Retinal pigment epithelial cell (primary cell): ENCODE measurements around the gene FGF22.

Source experiments
- DNase-seq: peaks from one replicate; pipeline ENCODE4 v3.0.0-alpha.2; 2010; ENCODE audit warnings: low read depth
- H3K4me3 ChIP-seq: 2 replicates; pipeline ENCODE4 v1.5.1; 2011; ENCODE audit warnings: mild to moderate bottlenecking, low read length, control low read depth, moderate library complexity
- CTCF ChIP-seq: conservative IDR thresholded peaks from 2 replicates; pipeline ENCODE4 v1.5.1; 2011; ENCODE audit warnings: low read depth, low read length, control low read depth, inconsistent platforms

Gene FGF22

GRCh38 chr19:688992-689391 lies 49.3 kb downstream of the FGF22 start:
- TF ChIP-seq CTCF = no peak
- no peak for DNase-seq
- no peak overlapping the region for H3K4me3 ChIP-seq

- no peak overlapping the region for H3K4me3 ChIP-seq
- TF ChIP-seq CTCF = no peak
- no peak for DNase-seq
Observed at GRCh38 chr19:690203-690602, 50.5 kb downstream of the FGF22 start.
